ENCODE data around the gene MRPL43.

DNA sequence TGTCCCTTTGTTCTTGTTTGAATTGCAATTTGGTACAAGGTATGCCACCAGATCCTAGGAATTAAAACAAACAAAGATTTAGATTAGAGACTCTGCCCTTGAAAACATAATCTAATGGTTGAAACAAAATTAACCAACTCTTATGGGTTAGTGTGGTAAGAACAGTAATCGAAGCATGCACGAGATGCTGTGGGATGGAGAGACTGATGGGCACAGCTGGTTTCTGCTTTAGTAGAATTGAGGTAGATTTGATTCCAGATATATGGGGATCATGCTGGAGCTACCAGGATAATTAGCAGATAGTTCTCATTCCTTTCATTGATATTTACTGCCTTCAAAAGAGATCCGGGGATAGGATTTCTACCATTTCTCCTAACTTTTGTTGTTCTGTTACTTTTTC lies 38.4 kb downstream of the MRPL43 start:
- TF ChIP-seq, protein P1, sequence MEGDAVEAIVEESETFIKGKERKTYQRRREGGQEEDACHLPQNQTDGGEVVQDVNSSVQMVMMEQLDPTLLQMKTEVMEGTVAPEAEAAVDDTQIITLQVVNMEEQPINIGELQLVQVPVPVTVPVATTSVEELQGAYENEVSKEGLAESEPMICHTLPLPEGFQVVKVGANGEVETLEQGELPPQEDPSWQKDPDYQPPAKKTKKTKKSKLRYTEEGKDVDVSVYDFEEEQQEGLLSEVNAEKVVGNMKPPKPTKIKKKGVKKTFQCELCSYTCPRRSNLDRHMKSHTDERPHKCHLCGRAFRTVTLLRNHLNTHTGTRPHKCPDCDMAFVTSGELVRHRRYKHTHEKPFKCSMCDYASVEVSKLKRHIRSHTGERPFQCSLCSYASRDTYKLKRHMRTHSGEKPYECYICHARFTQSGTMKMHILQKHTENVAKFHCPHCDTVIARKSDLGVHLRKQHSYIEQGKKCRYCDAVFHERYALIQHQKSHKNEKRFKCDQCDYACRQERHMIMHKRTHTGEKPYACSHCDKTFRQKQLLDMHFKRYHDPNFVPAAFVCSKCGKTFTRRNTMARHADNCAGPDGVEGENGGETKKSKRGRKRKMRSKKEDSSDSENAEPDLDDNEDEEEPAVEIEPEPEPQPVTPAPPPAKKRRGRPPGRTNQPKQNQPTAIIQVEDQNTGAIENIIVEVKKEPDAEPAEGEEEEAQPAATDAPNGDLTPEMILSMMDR (IDR thresholded peaks at IDR 0.05; ENCODE audit: poor library complexity) = no peak
- TF ChIP-seq EZH2 (IDR thresholded peaks at IDR 0.05; ENCODE audit: borderline replicate concordance) (no peak), EZH2phosphoT487 (IDR thresholded peaks at IDR 0.05; ENCODE audit: low read depth, severe bottlenecking, unreplicated experiment) (no peak)

Data from hepatocyte (in vitro differentiated cells).